ENCODE results near the gene NFAM1.

The NFAM1 gene

DNA sequence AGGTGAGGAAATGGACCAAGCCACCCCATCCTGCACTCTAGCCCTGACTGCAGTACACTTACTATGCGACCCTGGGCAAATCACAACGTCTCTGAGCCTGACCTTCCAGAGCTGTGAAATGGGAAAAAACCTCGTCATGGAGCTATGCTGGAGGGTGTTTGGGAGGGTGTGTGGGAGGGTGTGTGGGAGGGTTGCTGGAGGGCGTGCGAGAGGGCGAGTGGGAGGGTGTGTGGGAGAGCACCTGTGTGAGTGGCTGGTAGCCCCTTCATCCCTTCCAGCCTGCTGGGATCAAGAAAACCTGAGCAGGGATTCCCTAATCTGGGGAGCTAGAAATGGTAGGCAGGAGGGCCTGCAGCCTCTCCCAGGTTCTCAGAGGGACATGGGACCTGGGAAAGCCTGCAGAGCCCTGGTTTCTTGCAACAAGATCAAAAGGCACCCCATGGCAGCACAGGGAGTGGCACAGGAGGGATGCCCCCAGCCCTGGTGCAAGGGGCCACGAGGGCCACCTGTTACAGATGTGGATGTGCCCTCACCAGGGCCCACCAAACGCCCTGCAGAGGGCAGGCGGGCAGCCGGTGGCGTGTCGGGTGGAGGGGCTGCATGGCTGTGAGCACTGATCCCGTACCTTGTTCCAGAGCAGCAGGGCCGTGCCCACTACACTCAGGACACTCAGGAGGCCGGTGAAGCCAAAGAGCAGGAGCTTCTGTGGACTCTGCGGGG lies 23.2 kb downstream of the NFAM1 start:
- Histone ChIP-seq H3K27ac (ENCODE audit: low read depth, low read length) (no peak overlapping the region), H3K27me3 (ENCODE audit: control insufficient read depth in 1 of 2, insufficient read depth in 2 of 2, low read length in 2 of 2) (no peaks in the 10 kb centered on the region), H3K4me3 (ENCODE audit: low read depth in 1 of 2, low read length in 2 of 2) (no peak overlapping the region), H3K36me3 (ENCODE audit: insufficient read depth, low read length) (no peaks in the 10 kb centered on the region), H3K9ac (ENCODE audit: low read length) (no peak overlapping the region), H3K9me3 (ENCODE audit: low read length) (no peaks in the 10 kb centered on the region), H3K4me1 (ENCODE audit: insufficient read depth, low read length) (peaks cover 13% of the 10 kb centered on the region)

DNA sequence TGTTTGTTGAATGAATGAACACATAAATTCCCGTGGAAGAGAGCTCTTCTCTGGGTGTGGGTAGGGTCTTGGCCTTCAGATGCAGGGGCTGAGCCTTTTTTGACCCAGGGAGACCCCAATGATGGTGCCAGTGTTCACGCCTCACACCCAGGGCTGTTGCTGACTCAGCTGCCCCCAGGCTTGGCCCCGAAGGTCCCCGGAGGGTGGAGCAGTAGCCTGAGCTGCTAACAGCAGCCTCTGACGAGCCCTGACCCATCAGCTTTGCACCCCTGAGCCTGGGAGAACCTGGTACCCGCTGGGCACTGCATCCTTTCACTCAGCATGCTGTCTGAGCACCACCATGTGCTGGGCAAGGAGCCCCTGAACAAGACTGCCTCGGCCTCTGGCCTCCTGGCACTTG lies 23.9 kb downstream of the NFAM1 start:
- H3K9ac ChIP-seq (ENCODE audit: low read length): no peak overlapping the region
- no peaks in the 10 kb centered on the region for H3K36me3 ChIP-seq (ENCODE audit: insufficient read depth, low read length)
- peaks cover 11% of the 10 kb centered on the region for H3K4me1 ChIP-seq (ENCODE audit: insufficient read depth, low read length)

DNA sequence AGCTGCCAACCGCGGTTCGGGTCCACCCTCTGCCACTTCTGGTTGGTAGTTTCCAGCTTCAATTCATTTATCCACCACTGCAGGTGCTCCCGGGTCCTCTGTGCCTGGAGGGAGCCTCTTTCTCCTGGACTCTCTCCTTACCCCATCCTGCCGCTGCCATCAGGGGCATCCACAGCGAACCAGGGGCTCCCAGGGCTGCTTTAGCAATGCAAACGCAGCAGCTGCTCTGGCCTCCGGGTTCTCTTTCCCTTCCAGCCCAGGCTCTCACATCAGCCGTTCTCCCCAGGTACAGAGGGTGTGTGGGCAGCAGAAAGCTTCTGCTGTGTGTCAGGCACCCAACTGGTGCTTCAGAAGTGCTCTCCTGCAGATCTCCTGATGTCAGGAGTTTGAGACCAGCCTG lies 27.9 kb downstream of the NFAM1 start:
- Histone ChIP-seq H3K4me1 (ENCODE audit: insufficient read depth, low read length) (no peaks in the 10 kb centered on the region), H3K9ac (ENCODE audit: low read length) (no peak overlapping the region), H3K27ac (ENCODE audit: low read depth, low read length) (no peak overlapping the region), H3K9me3 (ENCODE audit: low read length) (no peaks in the 10 kb centered on the region), H3K4me3 (ENCODE audit: low read depth in 1 of 2, low read length in 2 of 2) (no peak overlapping the region), H3K36me3 (ENCODE audit: insufficient read depth, low read length) (no peaks in the 10 kb centered on the region), H3K27me3 (ENCODE audit: control insufficient read depth in 1 of 2, insufficient read depth in 2 of 2, low read length in 2 of 2) (no peaks in the 10 kb centered on the region)

More for the DNA sequence above, 23.9 kb downstream of the NFAM1 start:
- H3K4me3 ChIP-seq (ENCODE audit: low read depth in 1 of 2, low read length in 2 of 2): no peak overlapping the region
- no peaks in the 10 kb centered on the region for H3K9me3 ChIP-seq (ENCODE audit: low read length)
- H3K27me3 ChIP-seq (ENCODE audit: control insufficient read depth in 1 of 2, insufficient read depth in 2 of 2, low read length in 2 of 2): no peaks in the 10 kb centered on the region
- H3K27ac ChIP-seq (ENCODE audit: low read depth, low read length): no peak overlapping the region

DNA sequence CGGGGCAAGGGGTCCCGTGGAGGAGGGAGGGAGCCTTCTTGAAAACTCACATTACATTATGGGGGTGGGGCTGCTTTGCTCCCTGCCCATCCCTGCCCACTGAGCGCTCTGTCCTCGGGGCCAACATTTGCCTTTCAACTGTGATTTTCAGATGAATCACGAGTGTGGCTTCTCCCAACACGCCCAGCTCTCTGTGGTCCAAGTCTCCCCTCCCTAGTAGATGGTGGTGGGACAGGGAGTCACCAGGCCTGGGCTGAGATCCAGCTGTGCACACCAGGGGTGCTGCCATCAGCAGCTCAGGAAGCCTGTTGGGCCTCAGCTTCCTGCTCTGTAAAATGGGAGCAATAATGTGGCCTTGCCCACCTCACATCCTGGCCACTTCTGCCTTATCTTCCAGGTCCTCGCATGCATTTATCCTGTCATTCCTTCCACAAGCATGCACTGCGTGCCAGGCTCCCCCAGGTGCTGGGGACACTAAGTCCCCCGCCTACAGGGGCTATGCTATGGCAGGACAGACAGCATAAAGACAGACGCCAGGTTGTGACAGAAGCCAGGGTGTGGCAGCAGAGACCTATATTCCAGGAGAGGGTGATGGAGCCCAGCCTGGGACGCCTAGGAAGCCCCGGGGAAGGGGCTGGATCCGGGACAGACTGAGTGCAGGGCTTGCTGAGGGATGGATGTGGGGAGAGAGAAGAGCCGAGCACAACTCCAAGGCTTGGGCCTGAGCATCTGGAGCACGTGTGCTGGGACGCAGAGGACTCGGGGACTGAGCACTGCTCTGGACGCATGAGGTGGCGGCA lies 30.5 kb downstream of the NFAM1 start:
- Histone ChIP-seq H3K4me3 (ENCODE audit: low read depth in 1 of 2, low read length in 2 of 2) (no peak overlapping the region), H3K27ac (ENCODE audit: low read depth, low read length) (no peak overlapping the region), H3K9ac (ENCODE audit: low read length) (no peak overlapping the region), H3K4me1 (ENCODE audit: insufficient read depth, low read length) (no peaks in the 10 kb centered on the region), H3K36me3 (ENCODE audit: insufficient read depth, low read length) (no peaks in the 10 kb centered on the region), H3K27me3 (ENCODE audit: control insufficient read depth in 1 of 2, insufficient read depth in 2 of 2, low read length in 2 of 2) (no peaks in the 10 kb centered on the region), H3K9me3 (ENCODE audit: low read length) (no peaks in the 10 kb centered on the region)

DNA sequence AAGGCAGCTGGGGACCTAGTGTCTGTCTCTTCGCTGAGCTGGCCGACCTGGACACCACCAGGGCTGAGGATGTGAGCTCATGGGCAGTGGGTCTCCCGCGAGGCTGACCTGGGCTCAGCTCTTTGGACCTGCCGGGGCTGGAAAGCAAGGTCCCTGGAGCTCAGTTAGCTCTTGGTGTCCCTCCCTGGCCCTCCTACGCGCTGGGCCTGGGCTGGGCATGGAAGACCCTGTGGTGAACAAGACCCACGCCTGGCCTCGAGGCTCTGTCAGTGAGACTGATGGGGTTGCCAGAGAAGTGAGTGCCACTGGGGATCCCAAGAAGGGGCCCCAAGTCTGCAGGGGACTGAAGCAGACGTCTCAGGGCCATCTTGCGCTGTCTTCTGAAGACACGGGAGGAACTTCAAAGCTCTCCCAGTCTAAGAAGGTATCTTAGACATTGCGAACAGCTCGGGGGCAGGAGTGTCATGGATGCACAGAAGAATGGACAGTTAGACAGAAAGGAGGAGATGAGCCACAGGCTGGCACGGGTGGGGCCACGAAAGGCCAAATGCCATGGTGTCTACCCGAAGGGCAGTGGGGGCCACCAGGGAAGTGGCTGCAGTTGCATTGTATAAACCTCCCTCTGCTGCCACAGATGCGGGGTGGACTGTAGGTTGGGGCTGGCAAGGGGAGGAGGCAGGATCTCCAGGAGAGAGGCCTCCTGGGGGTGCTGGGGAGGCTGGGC lies 31.2 kb downstream of the NFAM1 start:
- Histone ChIP-seq H3K9me3 (ENCODE audit: low read length) (no peaks in the 10 kb centered on the region), H3K27me3 (ENCODE audit: control insufficient read depth in 1 of 2, insufficient read depth in 2 of 2, low read length in 2 of 2) (no peaks in the 10 kb centered on the region), H3K9ac (ENCODE audit: low read length) (no peak overlapping the region), H3K4me1 (ENCODE audit: insufficient read depth, low read length) (no peaks in the 10 kb centered on the region), H3K36me3 (ENCODE audit: insufficient read depth, low read length) (no peaks in the 10 kb centered on the region), H3K4me3 (ENCODE audit: low read depth in 1 of 2, low read length in 2 of 2) (no peak overlapping the region), H3K27ac (ENCODE audit: low read depth, low read length) (no peak overlapping the region)

DNA sequence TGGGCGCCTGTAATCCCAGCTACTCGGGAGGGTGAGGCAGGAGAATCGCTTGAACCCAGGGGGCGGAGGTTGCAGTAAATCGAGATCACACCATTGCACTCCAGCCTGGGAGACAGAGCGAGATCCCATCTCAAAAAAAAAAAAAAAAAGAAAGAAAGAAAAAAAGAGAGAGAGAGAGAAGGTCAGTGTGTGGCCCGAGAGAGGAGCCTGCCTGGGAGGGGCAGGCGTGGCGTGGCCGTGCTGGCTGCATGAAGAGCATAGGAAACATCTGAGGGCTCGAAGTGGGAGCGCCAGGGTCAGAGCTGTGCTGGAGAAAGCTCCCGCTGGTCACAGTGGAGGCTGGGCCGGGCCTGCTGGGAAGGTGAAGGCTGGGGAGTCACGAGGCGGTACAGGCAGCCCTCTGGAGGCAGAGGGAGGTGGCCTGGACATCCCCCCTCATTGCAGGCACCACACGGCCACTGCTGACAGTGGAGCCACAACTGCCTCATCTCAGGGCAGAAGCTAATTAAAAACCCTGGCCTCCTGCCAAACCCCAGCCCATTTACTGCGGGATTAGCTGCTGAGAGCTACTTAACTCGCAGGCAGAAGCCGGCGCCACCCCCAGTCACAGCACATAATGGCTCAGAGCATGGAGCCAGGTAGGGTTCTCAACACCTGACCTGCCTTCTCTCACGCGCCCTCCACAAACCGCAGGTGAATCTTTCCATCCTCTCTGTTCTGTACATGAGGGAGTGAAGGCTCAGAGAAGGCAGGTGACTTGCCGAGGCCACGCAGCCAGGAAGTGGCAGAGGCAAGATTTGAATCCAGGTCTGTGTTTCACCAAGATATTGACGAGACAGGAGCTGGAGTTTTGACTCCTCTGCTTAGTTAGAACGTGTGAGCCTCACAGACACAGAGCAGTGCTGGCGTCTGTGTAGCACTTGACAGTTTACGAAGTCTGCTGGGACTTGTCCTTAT lies 32.6 kb downstream of the NFAM1 start:
- no peaks in the 10 kb centered on the region for H3K9me3 ChIP-seq (ENCODE audit: low read length)
- no peaks in the 10 kb centered on the region for H3K36me3 ChIP-seq (ENCODE audit: insufficient read depth, low read length)
- no peaks in the 10 kb centered on the region for H3K4me1 ChIP-seq (ENCODE audit: insufficient read depth, low read length)
- H3K27me3 ChIP-seq (ENCODE audit: control insufficient read depth in 1 of 2, insufficient read depth in 2 of 2, low read length in 2 of 2): no peaks in the 10 kb centered on the region
- no peak overlapping the region for H3K27ac ChIP-seq (ENCODE audit: low read depth, low read length)
- no peak overlapping the region for H3K9ac ChIP-seq (ENCODE audit: low read length)
- H3K4me3 ChIP-seq (ENCODE audit: low read depth in 1 of 2, low read length in 2 of 2): no peak overlapping the region

DNA sequence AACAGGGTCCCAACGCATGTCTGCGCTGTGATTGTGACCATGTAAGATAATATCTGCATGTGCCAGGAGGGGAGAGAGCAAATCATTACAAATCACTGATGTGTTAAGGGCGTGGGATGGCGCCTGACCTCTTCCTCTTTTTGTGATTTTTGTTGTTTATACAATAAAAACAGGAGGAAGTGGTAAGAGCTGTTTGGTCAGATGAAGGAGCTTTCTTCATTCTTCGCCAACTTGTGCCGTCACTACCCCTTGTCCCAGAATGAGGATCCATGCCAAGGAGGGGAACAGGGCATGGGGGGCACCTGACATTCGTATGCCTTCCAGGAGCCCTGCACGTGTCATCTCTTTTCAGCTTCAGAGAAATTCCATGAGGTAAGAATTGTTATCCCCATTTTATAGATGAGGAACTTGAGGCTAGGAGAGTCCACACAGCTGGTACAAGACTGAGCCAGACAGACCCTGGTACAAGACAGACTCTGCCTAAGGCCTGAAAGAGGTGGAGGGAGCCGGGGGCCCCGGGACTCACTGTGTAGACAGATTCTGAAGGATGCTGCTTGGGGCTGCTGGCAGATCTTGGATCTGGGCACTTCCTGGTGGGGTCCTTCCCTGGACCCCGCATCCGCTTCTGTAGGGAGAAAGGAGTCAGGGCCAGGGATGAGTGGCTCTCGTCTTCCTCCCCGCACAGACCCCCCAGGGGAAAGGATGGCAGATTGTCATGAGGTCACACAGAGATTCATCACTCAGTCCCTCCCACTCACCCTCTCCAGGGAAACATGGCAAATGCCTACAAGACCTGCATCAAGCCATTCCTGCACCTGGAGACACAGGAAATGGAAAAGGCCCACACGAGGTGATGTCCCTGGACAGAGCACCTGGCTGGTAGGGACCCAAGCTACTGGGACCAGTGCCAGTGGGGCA lies 34.6 kb downstream of the NFAM1 start:
- Histone ChIP-seq H3K36me3 (ENCODE audit: insufficient read depth, low read length) (no peaks in the 10 kb centered on the region), H3K27ac (ENCODE audit: low read depth, low read length) (no peak overlapping the region), H3K4me1 (ENCODE audit: insufficient read depth, low read length) (no peaks in the 10 kb centered on the region), H3K4me3 (ENCODE audit: low read depth in 1 of 2, low read length in 2 of 2) (no peak overlapping the region), H3K9me3 (ENCODE audit: low read length) (no peaks in the 10 kb centered on the region), H3K27me3 (ENCODE audit: control insufficient read depth in 1 of 2, insufficient read depth in 2 of 2, low read length in 2 of 2) (no peaks in the 10 kb centered on the region), H3K9ac (ENCODE audit: low read length) (no peak overlapping the region)

DNA sequence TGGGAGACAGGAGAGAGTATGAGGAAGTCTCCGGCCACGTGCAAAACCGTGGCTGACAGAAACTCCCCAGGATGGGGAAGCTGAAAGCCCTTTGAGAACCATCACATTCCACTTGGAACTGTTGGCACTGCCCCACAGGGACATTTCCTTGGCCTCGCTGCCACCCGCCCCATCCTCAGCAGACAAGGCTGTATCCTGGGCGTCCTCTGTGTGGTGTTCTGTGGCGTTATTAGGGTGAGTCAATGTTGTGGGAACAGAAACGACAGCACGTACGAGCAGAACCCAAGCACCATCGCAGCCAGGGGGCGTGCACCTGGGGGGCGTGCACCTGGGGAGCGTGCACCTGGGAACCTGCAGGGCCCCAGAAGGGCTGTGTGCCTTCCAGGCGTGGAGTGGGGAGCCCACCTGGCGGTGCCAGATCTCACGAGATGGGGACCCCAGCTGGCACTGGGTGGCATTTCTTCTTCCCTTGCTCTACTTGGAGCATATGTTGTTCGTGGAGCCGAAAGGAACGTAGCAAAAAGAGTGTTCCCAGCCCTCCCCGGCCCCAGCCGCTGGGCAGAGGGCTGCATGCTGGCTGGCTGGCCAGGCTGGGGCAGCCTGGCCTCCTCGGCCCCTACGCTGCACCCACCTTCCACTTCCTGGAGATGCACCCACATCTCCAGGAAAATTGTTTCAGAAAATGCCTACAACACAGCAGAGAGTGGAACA lies 35.4 kb downstream of the NFAM1 start:
- Histone ChIP-seq H3K4me3 (ENCODE audit: low read depth in 1 of 2, low read length in 2 of 2) (no peak overlapping the region), H3K27ac (ENCODE audit: low read depth, low read length) (no peak overlapping the region), H3K9me3 (ENCODE audit: low read length) (no peaks in the 10 kb centered on the region), H3K27me3 (ENCODE audit: control insufficient read depth in 1 of 2, insufficient read depth in 2 of 2, low read length in 2 of 2) (no peaks in the 10 kb centered on the region), H3K4me1 (ENCODE audit: insufficient read depth, low read length) (no peaks in the 10 kb centered on the region), H3K36me3 (ENCODE audit: insufficient read depth, low read length) (no peaks in the 10 kb centered on the region), H3K9ac (ENCODE audit: low read length) (no peak overlapping the region)

DNA sequence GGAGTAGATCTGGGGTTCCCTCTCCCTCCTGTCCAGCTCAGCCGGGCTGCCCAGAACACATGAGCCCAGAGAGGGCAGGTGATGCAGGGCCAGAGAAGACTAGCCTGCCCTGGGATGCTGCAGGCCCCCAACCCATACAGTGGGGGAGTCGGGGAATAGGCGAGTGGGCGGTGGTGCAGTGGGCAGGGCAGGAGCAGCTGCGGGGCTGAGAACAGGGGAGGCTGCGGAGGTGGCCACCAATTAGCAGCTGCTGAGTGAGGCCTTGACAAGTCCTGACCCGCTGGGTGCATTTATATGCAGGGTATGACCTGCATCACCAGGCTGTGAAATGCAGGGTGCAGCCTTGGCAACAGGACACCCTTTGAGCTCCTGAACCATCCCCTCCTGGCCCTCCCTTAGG lies 43.1 kb downstream of the NFAM1 start:
- no peak overlapping the region for H3K4me3 ChIP-seq (ENCODE audit: low read depth in 1 of 2, low read length in 2 of 2)
- no peaks in the 10 kb centered on the region for H3K4me1 ChIP-seq (ENCODE audit: insufficient read depth, low read length)
- H3K27ac ChIP-seq (ENCODE audit: low read depth, low read length): no peak overlapping the region
- no peaks in the 10 kb centered on the region for H3K36me3 ChIP-seq (ENCODE audit: insufficient read depth, low read length)
- H3K27me3 ChIP-seq (ENCODE audit: control insufficient read depth in 1 of 2, insufficient read depth in 2 of 2, low read length in 2 of 2): no peaks in the 10 kb centered on the region
- H3K9me3 ChIP-seq (ENCODE audit: low read length): no peaks in the 10 kb centered on the region
- H3K9ac ChIP-seq (ENCODE audit: low read length): no peak overlapping the region
